SU-DHL-6 (cell line): ENCODE data around the gene GRIK1.

Source experiments
- CTCF ChIP-seq: fragments of 200-600 bp; sonication (generic); IDR thresholded peaks from one replicate; pipeline ENCODE4 v1.5.1; 2017; ENCODE audit warnings: antibody characterized with exemption, mild to moderate bottlenecking, low read length, moderate library complexity; ENCODE audit not compliant: insufficient read depth, poor library complexity, severe bottlenecking
- EZH2phosphoT487 ChIP-seq: fragments of 200-600 bp; sonication (generic), shearing (Covaris generic); conservative IDR thresholded peaks from 2 replicates; pipeline ENCODE4 v1.6.1; 2018; ENCODE audit warnings: mild to moderate bottlenecking, antibody characterized with exemption, low read length, moderate library complexity, mixed read lengths

DNA sequence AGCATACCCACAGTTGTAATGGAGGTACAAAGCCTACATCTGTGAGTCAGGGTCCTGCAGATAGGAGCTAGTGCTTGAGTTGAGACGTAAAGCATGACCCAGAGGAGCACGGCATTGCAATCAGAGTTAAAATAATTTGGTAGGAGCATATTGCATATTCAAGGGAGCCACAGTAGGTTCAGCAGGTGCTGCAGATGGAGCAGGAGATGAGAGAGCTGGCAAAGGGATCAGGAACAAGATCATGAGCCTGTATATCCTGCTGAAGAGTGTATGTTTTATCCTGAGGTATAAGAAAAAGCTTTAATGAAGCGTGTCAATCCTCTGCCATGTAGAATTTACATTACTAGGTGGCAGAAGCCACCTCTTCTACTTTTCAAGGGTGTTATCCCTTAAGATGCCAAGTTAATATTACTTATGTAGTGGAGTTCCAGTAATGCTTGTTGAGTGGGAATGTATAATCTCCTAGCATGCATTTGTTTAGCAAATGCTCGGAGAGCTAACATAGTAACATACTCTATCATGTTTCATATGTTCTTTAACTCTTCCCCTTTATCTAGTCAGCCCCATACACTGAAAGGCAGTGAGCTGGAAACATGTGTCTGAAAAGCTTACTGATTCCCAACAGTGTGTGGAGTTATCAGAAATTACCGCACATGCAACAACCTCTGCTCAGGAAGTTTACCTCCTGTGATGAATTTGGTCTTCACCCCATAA lies 300.3 kb downstream of the GRIK1 start:
- no peak for TF ChIP-seq CTCF
- TF ChIP-seq EZH2phosphoT487, result no peak
